GM12878 (cell line): ENCODE data around the gene PDZD2. TPM values are rescaled to one million over a fixed set of nuclear protein-coding genes. Genes with fewer than 3 reads are reported as not detected.

Experiments used
- ATAC-seq: fragments of 200-7000 bp; cut with Tn5 transposase; 3 replicates; pipeline ENCODE4 v1.9.1; 2020; ENCODE audit warnings: mild to moderate bottlenecking, moderate library complexity
- BruUV-seq: library from RNA; stranded (reverse); fragments of 400-500 nt; replicated peaks from 2 replicates; lab custom pipeline; 2021; lab: Mats Ljungman, UMichigan
- CTCF ChIA-PET: fragments of 300-600 bp; sonication (Branson Sonifier 250); formaldehyde crosslinking; extraction: SDS; loops from one replicate; lab custom pipeline; 2021; ENCODE audit warnings: inconsistent platforms; lab: Yijun Ruan, JAX
- POLR2A ChIA-PET: fragments of 350-600 bp; formaldehyde crosslinking; extraction: SDS; loops from one replicate; lab custom pipeline; 2021; ENCODE audit warnings: inconsistent platforms; lab: Charles Lee
- RAD21 ChIA-PET: fragments of 300-600 bp; sonication (Branson Sonifier 250); formaldehyde crosslinking; loops from one replicate; lab custom pipeline; 2023; ENCODE audit warnings: antibody characterized with exemption; ENCODE audit not compliant: unreplicated experiment; lab: Charles Lee
- SMC1A ChIA-PET: fragments of 300-600 bp; sonication (Branson Sonifier 250); formaldehyde crosslinking; loops from one replicate; lab custom pipeline; 2023; ENCODE audit not compliant: unreplicated experiment, uncharacterized antibody; lab: Charles Lee
- DNase-seq: peaks from one replicate; pipeline ENCODE4 v3.0.0-alpha.2; 2011; ENCODE audit warnings: low read depth, low spot score
- FAIRE-seq: peaks from 3 replicates; lab custom pipeline; 2011; peaks lifted over from hg19 to GRCh38; lab: Jason Lieb, UNC
- H2AFZ ChIP-seq: 2 replicates; pipeline ENCODE4 v1.6.0; 2011; ENCODE audit warnings: low read depth, low read length, control low read depth; ENCODE audit not compliant: control insufficient read depth
- H3K27ac ChIP-seq: 2 replicates; pipeline ENCODE4 v1.5.1; 2011; ENCODE audit warnings: control low read depth; ENCODE audit not compliant: control insufficient read depth, insufficient read depth
- H3K27me3 ChIP-seq, 2 experiments: replicated peaks in 1 of 2; 2 replicates each; pipeline versions ENCODE4 v1.6.0 to v1.6.1; 2011; ENCODE audit warnings: low read length in 1 of 2; ENCODE audit not compliant: control insufficient read depth in 2 of 2, insufficient read depth in 2 of 2
- H3K36me3 ChIP-seq, 2 experiments: 2 replicates each; pipeline ENCODE4 v1.5.1; 2011; ENCODE audit warnings: low read length in 1 of 2; ENCODE audit not compliant: control insufficient read depth in 2 of 2, insufficient read depth in 2 of 2
- H3K4me1 ChIP-seq: 2 replicates; pipeline ENCODE4 v1.6.1; 2011; ENCODE audit warnings: mild to moderate bottlenecking, low read length, moderate library complexity, mixed read lengths; ENCODE audit not compliant: control insufficient read depth, insufficient read depth
- H3K4me2 ChIP-seq: 2 replicates; pipeline ENCODE4 v1.6.0; 2011; ENCODE audit warnings: control low read depth; ENCODE audit not compliant: control insufficient read depth, insufficient read depth
- H3K4me3 ChIP-seq: fragments of 200-600 bp; sonication (generic); 2 replicates; pipeline ENCODE4 v1.5.1; 2016
- H3K79me2 ChIP-seq: 2 replicates; pipeline ENCODE4 v1.6.0; 2011; ENCODE audit warnings: low read length; ENCODE audit not compliant: control insufficient read depth, insufficient read depth
- H3K9ac ChIP-seq: 2 replicates; pipeline ENCODE4 v1.8.0; 2011; ENCODE audit warnings: low read length, control low read depth, mixed read lengths; ENCODE audit not compliant: control insufficient read depth, insufficient read depth
- H3K9me3 ChIP-seq: replicated peaks from 3 replicates; pipeline ENCODE4 v1.5.1; 2011; ENCODE audit warnings: mild to moderate bottlenecking, low read length; ENCODE audit not compliant: control insufficient read depth, insufficient read depth
- H4K20me1 ChIP-seq: 2 replicates; pipeline ENCODE4 v1.6.0; 2011; ENCODE audit not compliant: control insufficient read depth, insufficient read depth
- ESRRA ChIP-seq: IDR thresholded peaks from 2 replicates; pipeline ENCODE4 v1.6.1; 2012; ENCODE audit warnings: mild to moderate bottlenecking, low read length, improper control_type of control experiment
- HDAC2 ChIP-seq: fragments of 200-600 bp; sonication (generic); IDR thresholded peaks from 2 replicates; pipeline ENCODE4 v1.6.1; 2017
- NR2C1 ChIP-seq: fragments of 450-650 bp; IDR thresholded peaks from 2 replicates; pipeline ENCODE4 v1.6.1; 2017; ENCODE audit warnings: antibody characterized with exemption, mild to moderate bottlenecking, moderate library complexity
- NR2C2 ChIP-seq: IDR thresholded peaks from 2 replicates; pipeline ENCODE4 v1.6.1; 2011; ENCODE audit warnings: borderline replicate concordance, low read depth; ENCODE audit not compliant: control insufficient read depth, insufficient read length
- NR2F1 ChIP-seq: fragments of 450-650 bp; conservative IDR thresholded peaks from 2 replicates; pipeline ENCODE4 v1.6.1; 2017; ENCODE audit warnings: mild to moderate bottlenecking
- POLR2A ChIP-seq: IDR thresholded peaks from 2 replicates; pipeline ENCODE4 v1.6.1; 2011; ENCODE audit warnings: low read depth, mild to moderate bottlenecking, low read length
- POLR2AphosphoS5 ChIP-seq: IDR thresholded peaks from 2 replicates; pipeline ENCODE4 v1.6.1; 2011; ENCODE audit warnings: mild to moderate bottlenecking, low read length, inconsistent platforms
- RAD51 ChIP-seq: fragments of 450-650 bp; IDR thresholded peaks from 2 replicates; pipeline ENCODE4 v1.6.1; 2016; ENCODE audit warnings: moderate library complexity, mild to moderate bottlenecking, inconsistent platforms
- WGBS: methylation state at CpG from one replicate; pipeline ENCODE4 v1.1.6; 2016; ENCODE audit warnings: low lambda C conversion rate; ENCODE audit not compliant: insufficient replicate concordance, insufficient coverage; ENCODE audit errors: missing lambda C conversion rate; 5-methylcytosine and 5-hydroxymethylcytosine counted together
- in situ Hi-C: fragments of 300-500 bp; cut with MboI; formaldehyde crosslinking; loops from 9 replicates; pipeline ENCODE4 v1.14.3; 2018; ENCODE audit warnings: mixed read lengths
- intact Hi-C: fragments of 100-400 bp; cut with micrococcal nuclease; formaldehyde crosslinking; loops from one replicate; pipeline ENCODE4 v1.14.2; 2022; ENCODE audit not compliant: unreplicated experiment
- polyA plus RNA-seq, 11 experiments: library from polyadenylated mRNA; depleted of rRNA in 4 of 11; unstranded in 6 of 11; stranded (reverse) in 5 of 11; fragments of >200 nt; fragmentation: Nextera tagmentation in 4 of 11; fragmentation: Illumina TruSeq in 1 of 11; extraction: Ambion mirVana in 4 of 11; extraction: Trizol in 1 of 11; gene quantifications; 1 replicate in 1 of 11; 2 replicates in 10 of 11; pipeline versions ENCODE4 v1.2.1 to v1.2.3, GENCODE V29; 2011 to 2016; ENCODE audit warnings: inconsistent platforms in 2 of 11, missing spikeins in 2 of 11, low read depth in 1 of 11
- total RNA-seq, 4 experiments: library from RNA; depleted of rRNA in 3 of 4; stranded (reverse); fragments of >200 nt in 3 of 4; fragmentation: Illumina TruSeq in 1 of 4; extraction: Trizol in 1 of 4; gene quantifications; 2 replicates each; pipeline versions ENCODE4 v1.2.1 to v1.2.3, GENCODE V29; 2013 to 2021
- TF ChIP-seq, protein P1 (sequence below): IDR thresholded peaks from 2 replicates; pipeline ENCODE4 v1.6.1; 2011; ENCODE audit warnings: low read depth, mild to moderate bottlenecking, low read length, moderate library complexity, borderline replicate concordance; ENCODE audit errors: extremely low read depth

The PDZD2 gene
- total and polyA plus RNA-seq, 10 of the 15 experiments (the other 5 are each of a cell fraction or from before 2014, with no cell fraction given): 0.01 to 0.58 (median 0.29) TPM; not detected in 3

- TF ChIP-seq POLR2AphosphoS5 (no peak), ESRRA (no peak), NR2C1 (no peak), RAD51 (no peak), NR2C2 (no peak)
Observed at GRCh38 chr5:31990081-31990650, 351.2 kb downstream of the PDZD2 start (continued).

DNA sequence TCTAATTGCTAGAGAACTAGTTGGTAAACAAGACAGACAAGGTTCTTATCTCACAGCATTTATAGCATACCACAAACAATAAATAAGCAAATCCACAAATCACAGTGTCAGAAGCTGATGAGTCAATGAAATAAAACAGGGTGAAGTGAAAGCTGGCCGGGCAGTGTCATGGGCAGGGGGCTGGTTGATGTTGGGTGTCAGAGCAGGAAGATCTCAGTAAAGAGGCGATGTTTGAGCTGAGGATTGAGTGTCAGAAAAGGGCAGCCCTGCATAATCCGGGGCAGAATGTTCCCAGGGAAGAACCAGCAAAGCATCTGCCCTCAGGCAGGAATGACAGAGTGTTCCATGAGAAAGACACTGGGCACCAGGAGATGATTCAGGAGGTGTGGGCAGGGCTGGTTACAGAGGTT lies 351.8 kb downstream of the PDZD2 start:
- H3K36me3 ChIP-seq: no peaks in the 10 kb centered on the region
- no peaks in the 10 kb centered on the region for H3K79me2 ChIP-seq
- intact Hi-C loops: no loop called here
- no peak overlapping the region for H3K9ac ChIP-seq
- no peak overlapping the region for H3K4me2 ChIP-seq
- H4K20me1 ChIP-seq: no peaks in the 10 kb centered on the region
- ChIA-PET POLR2A (interaction anchor here (0.6 kb wide), 1 partner anchor 249 kb away, joined by 3 read pairs; no protein-coding TSS in a partner anchor), CTCF (interaction anchor here (0.5 kb wide), 1 partner anchor 15 kb away, joined by 3 read pairs; no protein-coding TSS in a partner anchor), RAD21 (no interaction called here), SMC1A (no interaction called here)
- TF ChIP-seq POLR2A (no peak), NR2F1 (no peak), HDAC2 (no peak)
- TF ChIP-seq, protein P1, sequence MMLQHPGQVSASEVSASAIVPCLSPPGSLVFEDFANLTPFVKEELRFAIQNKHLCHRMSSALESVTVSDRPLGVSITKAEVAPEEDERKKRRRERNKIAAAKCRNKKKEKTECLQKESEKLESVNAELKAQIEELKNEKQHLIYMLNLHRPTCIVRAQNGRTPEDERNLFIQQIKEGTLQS: no peak
- ATAC-seq (no peak), DNase-seq (no peak), FAIRE-seq (no peak)
- in situ Hi-C loops: no loop called here
- no TSS peak for BruUV-seq
- no peak overlapping the region for H3K27ac ChIP-seq
- peaks cover 24% of the 10 kb centered on the region for H3K4me1 ChIP-seq
- WGBS: 24% methylated on average over 3 of the region's 3 CpGs
- H3K27me3 ChIP-seq: no peaks in the 10 kb centered on the region; a peak in 1 of 4 replicates
- no peaks in the 10 kb centered on the region; the same call in 2 of the 3 replicates for H3K9me3 ChIP-seq
- no peak overlapping the region for H2AFZ ChIP-seq
- H3K4me3 ChIP-seq: no peak overlapping the region
